SK-N-SH (cell line): ENCODE results near the gene SAYSD1. TPM values are rescaled to one million over a fixed set of nuclear protein-coding genes. Genes with fewer than 3 reads are reported as not detected.

Experiments used
- CTCF ChIA-PET: fragments of 300-600, 350-600 bp; formaldehyde crosslinking; extraction: SDS; loops from one replicate; lab custom pipeline; 2021; lab: Yijun Ruan, JAX
- POLR2A ChIA-PET: fragments of 350-600 bp; sonication (Branson Sonifier 250); formaldehyde crosslinking; extraction: SDS; loops from one replicate; lab custom pipeline; 2020; ENCODE audit warnings: antibody characterized with exemption, inconsistent platforms; lab: Yijun Ruan, JAX
- DNase-seq: peaks from one replicate; pipeline ENCODE4 v3.0.0; 2012
- H2AFZ ChIP-seq: fragments of 200-600 bp; sonication (generic); 2 replicates; pipeline ENCODE4 v1.8.1; 2016; ENCODE audit warnings: antibody characterized with exemption, mild to moderate bottlenecking, low read depth
- H3F3A ChIP-seq: fragments of 200-600 bp; sonication (generic); replicated peaks from 2 replicates; pipeline ENCODE3; 2016; ENCODE audit warnings: antibody characterized with exemption, mild to moderate bottlenecking; ENCODE audit not compliant: insufficient read depth
- H3K27ac ChIP-seq, 2 experiments: fragments of 200-500 bp in 1 of 2; fragments of 200-600 bp in 1 of 2; sonication (Bioruptor generic) in 1 of 2; sonication (generic), shearing (Covaris generic) in 1 of 2; 2 replicates each; pipeline versions ENCODE4 v1.5.1 to v1.6.1; 2014 to 2016; ENCODE audit warnings: low read depth in 2 of 2, inconsistent platforms in 1 of 2, low read length in 1 of 2, mild to moderate bottlenecking in 1 of 2, mixed read lengths in 1 of 2
- H3K27me3 ChIP-seq: fragments of 200-600 bp; sonication (generic), shearing (Covaris generic); 2 replicates; pipeline ENCODE4 v1.6.1; 2016; ENCODE audit warnings: mixed run types; ENCODE audit not compliant: insufficient read depth
- H3K36me3 ChIP-seq, 2 experiments: fragments of 200-500 bp in 1 of 2; fragments of 200-600 bp in 1 of 2; sonication (Bioruptor generic) in 1 of 2; sonication (generic) in 1 of 2; replicated peaks in 1 of 2; 2 replicates each; pipeline versions ENCODE3 to v1.5.1; 2014 to 2016; ENCODE audit warnings: low read length in 1 of 2, mild to moderate bottlenecking in 1 of 2; ENCODE audit not compliant: insufficient read depth in 2 of 2, control insufficient read depth in 1 of 2
- H3K4me1 ChIP-seq, 2 experiments: fragments of 200-500 bp in 1 of 2; fragments of 200-600 bp in 1 of 2; sonication (Bioruptor generic) in 1 of 2; sonication (generic), shearing (Covaris generic) in 1 of 2; 2 replicates each; pipeline versions ENCODE4 v1.5.1 to v1.6.1; 2014 to 2016; ENCODE audit warnings: low read depth in 1 of 2, low read length in 1 of 2, mixed run types in 1 of 2; ENCODE audit not compliant: insufficient read depth in 2 of 2, control insufficient read depth in 1 of 2
- H3K4me2 ChIP-seq: fragments of 200-600 bp; sonication (generic), shearing (Covaris generic); 2 replicates; pipeline ENCODE4 v1.6.1; 2017; ENCODE audit warnings: mixed run types
- H3K4me3 ChIP-seq, 2 experiments: fragments of 200-500 bp in 1 of 2; fragments of 200-600 bp in 1 of 2; sonication (Bioruptor generic) in 1 of 2; sonication (generic), shearing (Covaris generic) in 1 of 2; 2 replicates each; pipeline versions ENCODE4 v1.5.1 to v1.8.1; 2014 to 2016; ENCODE audit warnings: low read depth in 2 of 2, inconsistent platforms in 1 of 2, low read length in 1 of 2, mild to moderate bottlenecking in 1 of 2, mixed read lengths in 1 of 2, moderate library complexity in 1 of 2
- H3K79me2 ChIP-seq: fragments of 200-600 bp; sonication (generic); 2 replicates; pipeline ENCODE4 v1.8.1; 2017; ENCODE audit warnings: mild to moderate bottlenecking; ENCODE audit not compliant: insufficient read depth
- H3K9ac ChIP-seq: fragments of 200-600 bp; sonication (generic); 2 replicates; pipeline ENCODE4 v1.6.1; 2017; ENCODE audit warnings: mixed run types
- H3K9me2 ChIP-seq: fragments of 200-600 bp; sonication (generic); 2 replicates; pipeline ENCODE4 v1.6.1; 2017; ENCODE audit warnings: mixed run types
- H3K9me3 ChIP-seq: fragments of 200-600 bp; sonication (generic); 2 replicates; pipeline ENCODE4 v1.6.1; 2017; ENCODE audit warnings: mixed run types, mild to moderate bottlenecking, moderate library complexity
- H4K20me1 ChIP-seq: fragments of 200-600 bp; sonication (generic); 2 replicates; pipeline ENCODE4 v1.6.1; 2017; ENCODE audit warnings: mild to moderate bottlenecking, mixed run types; ENCODE audit not compliant: insufficient read depth
- CHD2 ChIP-seq: fragments of 150-350 bp; IDR thresholded peaks from 2 replicates; pipeline ENCODE4 v1.6.1; 2018; ENCODE audit warnings: low read length; ENCODE audit not compliant: partially characterized antibody
- ELF1 ChIP-seq: IDR thresholded peaks from 2 replicates; pipeline ENCODE4 v1.4.0; 2012
- EZH2phosphoT487 ChIP-seq: fragments of 200-600 bp; sonication (generic); IDR thresholded peaks from 2 replicates; pipeline ENCODE4 v1.6.1; 2017; ENCODE audit warnings: low read depth, mixed run types, mild to moderate bottlenecking, antibody characterized with exemption, moderate library complexity, borderline replicate concordance
- MAX ChIP-seq: IDR thresholded peaks from 2 replicates; pipeline ENCODE4 v1.4.0; 2012; ENCODE audit warnings: low read depth
- POLR2AphosphoS5 ChIP-seq: IDR thresholded peaks from 2 replicates; pipeline ENCODE4 v1.6.1; 2012; ENCODE audit warnings: low read depth, low read length
- RAD21 ChIP-seq: IDR thresholded peaks from 2 replicates; pipeline ENCODE4 v1.6.1; 2012; ENCODE audit warnings: mild to moderate bottlenecking, low read length
- REST ChIP-seq: IDR thresholded peaks from 2 replicates; pipeline ENCODE4 v1.6.1; 2012; ENCODE audit warnings: mild to moderate bottlenecking, low read depth, low read length, moderate library complexity
- TCF12 ChIP-seq: IDR thresholded peaks from 2 replicates; pipeline ENCODE4 v1.4.0; 2012
- YY1 ChIP-seq: IDR thresholded peaks from 2 replicates; pipeline ENCODE4 v1.4.0; 2012; ENCODE audit warnings: low read depth, mild to moderate bottlenecking
- whole genome bisulfite sequencing: methylation state at CpG from one replicate; pipeline ENCODE4 v1.1.6; 2017; ENCODE audit warnings: low lambda C conversion rate; 5-methylcytosine and 5-hydroxymethylcytosine counted together
- polyA plus RNA-seq, 3 experiments: library from polyadenylated mRNA; depleted of rRNA; stranded (reverse); fragments of >200 nt; gene quantifications; 2 replicates each; pipeline ENCODE4 v1.2.3, GENCODE V29; 2012

SAYSD1 gene
- polyA plus RNA-seq, 1 of the 3 experiments (the other 2 are of a cell fraction) = 6.1 TPM

- WGBS = 11% methylated on average over 3 of the region's 3 CpGs
- Histone ChIP-seq H3F3A (no peaks in the 10 kb centered on the region), H3K9me3 (no peaks in the 10 kb centered on the region), H4K20me1 (no peaks in the 10 kb centered on the region), H3K36me3 (no peaks in the 10 kb centered on the region), H3K9me2 (no peaks in the 10 kb centered on the region), H3K79me2 (no peaks in the 10 kb centered on the region), H3K9ac (no peak overlapping the region), H3K4me3 (no peak overlapping the region), H3K4me2 (no peak overlapping the region), H3K4me1 (peaks cover 0 to 5% of the 10 kb centered on the region in 2 experiments; a peak in 2 of 4 replicates), H2AFZ (no peak overlapping the region), H3K27me3 (no peaks in the 10 kb centered on the region), H3K27ac (no peak overlapping the region)
- TF ChIP-seq YY1 = no peak
- TF ChIP-seq RAD21 = peak; percentile 18; the same call in 1 of the 2 replicates
- CTCF ChIA-PET = interaction anchor here (0.9 to 5.9 kb wide), 12 partner anchors 9 to 285 kb away, joined by 3 to 41 read pairs (median 7); no protein-coding TSS in a partner anchor
- peak; percentile 47 for DNase-seq
- POLR2A ChIA-PET = no interaction called here
Observed at GRCh38 chr6:39157511-39157910, 42.5 kb upstream of the SAYSD1 start.

- no peak overlapping the region for H3K27ac ChIP-seq
- H3K27me3 ChIP-seq = no peaks in the 10 kb centered on the region
- no peaks in the 10 kb centered on the region for H4K20me1 ChIP-seq
- ChIA-PET CTCF (interaction anchor here (1.1 to 5.9 kb wide), 8 partner anchors 10 to 285 kb away, joined by 4 to 41 read pairs (median 8); no protein-coding TSS in a partner anchor), POLR2A (no interaction called here)
- H3K79me2 ChIP-seq = no peaks in the 10 kb centered on the region
- TF ChIP-seq EZH2phosphoT487 (no peak), CHD2 (no peak), REST (no peak), ELF1 (no peak), POLR2AphosphoS5 (no peak), TCF12 (no peak), YY1 (no peak), MAX (no peak)
- H3K9me2 ChIP-seq = no peaks in the 10 kb centered on the region
- H3K4me2 ChIP-seq = no peak overlapping the region
- H2AFZ ChIP-seq = no peak overlapping the region
- H3K9ac ChIP-seq = no peak overlapping the region
- H3K9me3 ChIP-seq = no peaks in the 10 kb centered on the region
- H3K36me3 ChIP-seq = no peaks in the 10 kb centered on the region
- DNase-seq = no peak
- 37% methylated on average over 3 of the region's 3 CpGs for WGBS
- H3K4me3 ChIP-seq = no peak overlapping the region
- no peaks in the 10 kb centered on the region for H3F3A ChIP-seq
- peaks cover 0 to 5% of the 10 kb centered on the region in 2 experiments; a peak in 2 of 4 replicates for H3K4me1 ChIP-seq
Observed at GRCh38 chr6:39156801-39157200, 41.8 kb upstream of the SAYSD1 start.
